HTERT RPE-1 (cell line): ENCODE results near the gene LDLRAD4.

Experiments
- in situ Hi-C: fragments of 300-500 bp; cut with MboI; formaldehyde crosslinking; loops from 4 replicates; pipeline ENCODE4 v1.14.3; 2020; ENCODE audit warnings: low sequenced_read_pairs

Gene LDLRAD4

DNA sequence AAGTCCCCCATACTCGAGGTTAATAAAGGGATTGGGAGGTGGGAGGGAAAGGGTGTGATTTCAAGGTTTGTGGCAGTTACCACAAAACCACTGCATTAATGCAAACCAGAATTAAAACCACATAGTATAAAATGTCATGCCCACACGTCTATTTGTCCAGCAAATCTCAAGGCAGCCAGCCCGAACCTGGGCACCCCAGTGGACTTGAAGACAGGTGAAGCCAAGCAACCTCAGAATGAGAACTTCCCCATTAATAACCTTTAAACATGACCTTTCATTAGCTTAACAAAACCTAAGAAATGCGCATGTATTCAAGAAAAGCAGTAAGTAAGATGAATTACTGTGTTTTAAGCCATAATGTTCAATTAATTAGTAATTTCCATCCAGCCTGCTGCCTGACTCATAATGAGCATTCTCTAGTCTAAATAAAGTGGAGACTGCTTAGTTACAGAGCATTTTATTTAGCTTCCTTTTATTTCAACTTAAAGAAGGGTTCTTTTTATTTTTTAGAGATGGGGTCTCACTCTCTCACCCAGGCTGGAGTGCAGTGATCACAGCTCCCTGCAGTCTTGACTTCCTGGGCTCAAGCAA is 278.2 kb downstream of the LDLRAD4 start:
- in situ Hi-C loops: no loop called here

- in situ Hi-C loops: no loop called here
Measured at GRCh38 chr18:13499803-13500202, 281.2 kb downstream of the LDLRAD4 start.

GRCh38 chr18:13500227-13500865 is 281.8 kb downstream of the LDLRAD4 start:
- in situ Hi-C loops: no loop called here

GRCh38 chr18:13500869-13501542 is 282.4 kb downstream of the LDLRAD4 start:
- in situ Hi-C loops: no loop called here

DNA sequence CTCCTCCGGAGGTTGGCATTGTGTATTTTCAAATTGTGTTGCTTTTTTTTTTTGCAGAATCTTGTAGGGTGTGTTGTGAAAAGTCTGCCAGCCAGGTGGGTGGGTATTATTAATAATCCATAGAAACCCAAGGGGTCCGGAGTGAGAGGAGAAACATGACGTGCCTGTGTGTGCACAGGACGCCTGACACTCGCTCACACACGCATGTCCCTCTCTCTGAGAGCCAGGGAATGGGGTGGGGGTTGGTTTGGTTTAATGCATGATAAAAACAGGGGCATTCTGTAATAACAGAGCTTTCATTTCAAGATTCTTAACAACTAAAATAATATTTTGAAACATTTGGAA is 283.0 kb downstream of the LDLRAD4 start:
- in situ Hi-C loops: no loop called here

- in situ Hi-C loops: no loop called here
Measured at GRCh38 chr18:13501891-13502290, 283.3 kb downstream of the LDLRAD4 start.

DNA sequence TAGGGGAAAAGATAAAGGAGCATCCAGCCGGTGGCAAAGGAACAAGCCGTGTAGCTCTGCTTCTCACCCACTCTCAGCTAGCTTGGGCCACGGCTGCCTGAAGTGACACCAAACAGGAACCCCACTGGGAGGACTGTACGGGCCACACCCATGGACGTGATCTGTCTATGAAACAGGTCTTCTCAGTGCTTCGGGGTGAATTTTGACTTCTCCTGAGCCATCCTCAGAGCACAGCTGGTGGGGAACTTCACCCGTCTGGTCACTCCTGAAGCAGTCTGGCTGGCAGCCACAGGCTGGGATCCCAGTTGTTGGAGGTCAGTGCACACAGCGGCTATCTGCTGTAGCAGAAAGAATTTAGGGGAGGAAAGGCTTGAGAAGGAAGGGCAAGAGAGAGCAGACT is 284.0 kb downstream of the LDLRAD4 start:
- in situ Hi-C loops: no loop called here

DNA sequence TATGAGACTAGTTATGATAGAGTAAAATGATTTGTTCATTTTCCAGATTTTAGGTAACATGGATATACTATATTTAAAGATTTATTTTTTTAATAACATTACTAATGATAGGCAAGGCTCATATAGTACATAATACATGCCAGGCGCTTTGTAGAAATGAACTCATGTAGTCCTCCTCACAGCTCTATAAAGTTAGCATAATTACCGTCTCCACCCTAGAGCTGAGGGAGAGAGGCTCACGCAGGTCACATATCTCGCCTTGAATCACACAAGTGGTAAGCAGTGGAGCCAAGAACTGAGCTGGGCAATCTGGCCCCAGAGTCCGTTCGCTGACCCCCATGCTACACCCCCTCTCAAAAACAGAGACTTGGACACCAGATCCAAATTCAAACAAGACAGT is 285.3 kb downstream of the LDLRAD4 start:
- in situ Hi-C loops: no loop called here

- in situ Hi-C loops: no loop called here
Measured at GRCh38 chr18:13505780-13506345, 287.3 kb downstream of the LDLRAD4 start.

DNA sequence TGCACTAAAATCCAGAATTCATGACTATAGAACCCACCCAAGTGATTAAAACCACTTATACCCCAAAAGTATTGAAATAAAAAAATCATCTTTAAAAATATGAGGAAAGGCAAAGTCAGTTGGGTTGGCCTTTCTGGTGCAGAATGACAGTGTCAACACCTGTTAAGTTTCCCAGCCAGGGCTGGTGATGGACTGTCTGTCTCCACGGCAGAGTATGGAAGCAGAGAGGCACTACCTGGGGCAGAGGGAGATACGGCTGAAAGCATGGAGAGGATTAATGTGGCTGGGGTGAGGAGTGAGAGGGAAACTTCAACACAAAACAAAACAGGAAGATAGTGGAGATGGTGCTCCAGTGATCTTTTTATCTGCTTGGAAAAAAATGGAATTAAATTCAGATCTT is 292.0 kb downstream of the LDLRAD4 start:
- in situ Hi-C loops: no loop called here

- in situ Hi-C loops: no loop called here
Measured at GRCh38 chr18:13511961-13512577, 293.5 kb downstream of the LDLRAD4 start.

DNA sequence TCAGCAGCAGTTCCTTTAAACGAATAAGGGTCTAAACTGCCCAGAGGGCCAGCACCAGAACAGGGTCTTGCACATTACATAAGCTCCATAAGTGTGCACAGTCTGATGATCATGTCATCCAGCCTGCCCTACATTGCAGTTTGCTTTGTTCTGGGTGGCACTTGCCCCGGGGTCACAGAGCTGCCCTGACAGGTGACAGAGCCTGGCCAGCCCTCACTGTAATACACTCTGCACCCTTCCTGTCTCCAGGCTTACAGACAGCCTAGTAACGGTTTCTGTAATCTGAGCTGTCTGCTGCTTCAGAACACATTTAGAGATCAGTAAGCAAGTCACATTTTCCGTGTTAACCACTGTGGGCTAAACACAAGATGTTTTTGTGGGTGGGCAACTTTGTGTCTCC is 294.5 kb downstream of the LDLRAD4 start:
- in situ Hi-C loops: no loop called here

DNA sequence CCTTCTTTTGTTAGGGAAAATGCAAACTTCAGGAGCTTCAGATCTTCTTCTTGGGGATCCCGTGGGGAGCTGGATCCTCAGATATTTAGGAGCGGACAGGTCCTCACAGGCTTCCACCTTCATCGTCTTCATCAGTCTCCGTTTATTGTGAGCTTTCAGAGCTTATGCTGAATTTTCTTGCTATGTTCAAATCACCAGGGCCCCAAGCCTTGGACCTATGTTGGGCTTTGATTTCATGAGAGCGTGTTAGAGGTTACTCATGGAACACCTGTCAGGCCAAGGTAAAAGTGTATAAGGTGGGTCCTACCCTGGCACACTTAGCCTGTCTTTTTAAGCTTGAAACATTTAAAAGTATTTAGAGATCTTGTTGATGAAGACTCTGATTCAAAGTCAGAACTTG is 294.9 kb downstream of the LDLRAD4 start:
- in situ Hi-C loops: no loop called here

GRCh38 chr18:13514558-13514957 is 296.0 kb downstream of the LDLRAD4 start:
- in situ Hi-C loops: no loop called here

DNA sequence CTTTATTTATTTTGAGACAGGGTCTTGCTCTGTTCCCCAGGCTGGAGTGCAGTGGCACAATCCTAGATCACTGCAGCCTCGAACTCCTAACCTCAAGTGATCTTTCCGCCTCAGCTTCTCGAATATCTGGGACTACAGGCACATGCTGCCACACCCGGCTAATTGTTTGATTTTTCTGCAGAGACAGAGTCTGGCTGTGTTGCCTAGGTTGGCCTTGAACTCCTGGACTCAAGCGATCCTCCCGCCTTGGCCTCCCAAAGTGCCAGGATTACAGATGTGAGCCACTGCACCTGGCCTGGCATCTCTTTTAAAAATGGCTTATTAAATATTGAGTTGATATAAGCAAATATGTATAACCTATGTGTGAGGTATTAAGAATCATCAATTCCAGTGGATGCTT is 298.3 kb downstream of the LDLRAD4 start:
- in situ Hi-C loops: no loop called here

DNA sequence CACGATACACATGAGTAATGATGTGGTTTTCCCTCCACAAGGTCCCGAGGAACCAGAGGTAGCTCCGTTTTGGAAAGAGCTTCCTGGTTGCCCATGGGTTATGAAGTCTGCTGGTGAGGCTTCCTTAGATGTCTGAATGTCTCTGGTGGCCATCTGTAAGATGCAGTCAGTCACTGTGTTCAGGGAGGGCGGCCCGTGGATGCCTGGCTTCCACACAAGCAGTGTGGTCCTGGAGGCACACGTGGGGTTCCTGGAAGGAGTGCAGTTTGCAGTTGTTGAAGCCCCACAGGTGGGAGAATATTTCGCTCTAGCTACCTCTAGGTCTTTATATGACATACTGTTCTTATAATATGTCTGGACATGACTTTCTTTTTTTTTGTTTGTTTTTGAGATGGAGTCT is 298.8 kb downstream of the LDLRAD4 start:
- in situ Hi-C loops: no loop called here

DNA sequence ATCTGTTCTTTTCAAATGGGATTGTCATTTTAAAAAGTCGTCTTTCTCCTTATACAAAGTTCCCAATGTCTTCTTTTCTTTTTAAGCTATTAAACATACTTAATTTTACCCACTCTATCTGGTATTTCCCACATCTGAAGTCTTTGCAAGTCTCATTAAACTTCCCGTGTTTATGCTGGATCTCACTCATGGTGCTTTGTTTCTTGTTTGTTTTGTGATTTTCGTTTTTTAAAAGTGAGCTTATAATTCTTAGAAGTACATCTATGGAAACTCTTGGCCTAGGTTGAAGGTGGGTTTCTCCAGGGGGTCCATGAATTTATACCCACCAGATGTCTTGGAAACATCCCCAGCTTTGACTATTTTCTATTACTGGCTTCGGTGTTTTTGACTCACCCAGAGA is 299.8 kb downstream of the LDLRAD4 start:
- in situ Hi-C loops: no loop called here

DNA sequence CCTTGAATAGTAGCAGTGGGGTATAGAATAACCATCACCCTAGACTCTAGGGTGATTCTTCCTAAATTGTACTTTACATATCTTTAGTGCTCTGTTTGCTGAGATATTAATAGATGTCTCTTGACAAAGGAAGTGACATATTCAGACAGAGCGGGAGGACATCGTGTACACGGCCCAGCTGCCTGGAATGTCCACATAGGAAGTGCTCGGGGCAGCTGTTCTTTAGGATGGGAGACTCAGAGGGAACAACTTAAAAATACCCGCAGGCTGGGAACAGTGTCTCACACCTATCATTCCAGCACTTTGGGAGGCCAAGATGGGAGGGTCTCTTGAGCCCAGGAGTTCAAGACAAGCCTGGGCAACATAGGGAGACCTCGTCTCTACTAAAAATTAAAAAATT is 301.7 kb downstream of the LDLRAD4 start:
- in situ Hi-C loops: no loop called here

- in situ Hi-C loops: no loop called here
Measured at GRCh38 chr18:13520741-13521140, 302.2 kb downstream of the LDLRAD4 start.

DNA sequence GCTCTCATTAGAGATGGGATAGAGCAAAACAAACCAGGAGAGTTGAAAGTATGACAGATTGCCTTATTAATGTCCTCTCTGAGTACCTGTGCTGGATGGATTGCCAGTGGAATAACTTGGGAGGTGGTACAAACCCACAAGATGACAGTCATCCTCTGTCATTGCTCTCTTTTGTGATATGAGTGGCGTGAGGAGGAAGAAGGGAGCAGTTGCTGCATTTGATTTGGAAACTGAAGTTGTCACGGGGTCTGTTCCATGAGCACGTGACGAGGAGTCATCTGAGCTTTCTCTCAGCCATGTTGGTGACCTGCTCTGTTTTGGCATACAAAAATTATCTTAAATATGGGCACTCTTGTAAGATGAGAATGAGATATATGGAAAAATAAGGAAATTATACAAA is 302.9 kb downstream of the LDLRAD4 start:
- in situ Hi-C loops: no loop called here

DNA sequence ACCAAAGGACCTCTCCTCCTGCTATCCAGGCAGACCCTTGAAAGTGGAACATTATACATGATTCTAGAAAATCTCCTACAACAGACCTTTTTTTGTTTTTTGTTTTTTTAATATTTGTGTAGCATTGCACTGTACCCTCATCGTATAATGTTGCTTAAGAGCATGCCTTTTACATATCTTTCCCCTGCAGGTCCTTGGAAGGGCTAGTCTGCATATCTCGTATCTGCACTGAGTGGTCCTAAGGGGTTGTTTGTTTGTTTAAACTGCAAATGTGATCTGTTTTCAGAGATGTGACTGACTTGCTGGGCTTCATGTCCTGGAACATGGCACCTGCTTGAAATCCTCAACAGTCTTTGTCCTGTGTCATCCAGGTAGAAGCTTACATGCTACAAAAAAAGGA is 303.7 kb downstream of the LDLRAD4 start:
- in situ Hi-C loops: no loop called here
